ENCODE results near the gene KCNRG.
A peak's percentile ranks its signal among the peaks of the same experiment; 100 is the strongest.

The KCNRG gene

DNA sequence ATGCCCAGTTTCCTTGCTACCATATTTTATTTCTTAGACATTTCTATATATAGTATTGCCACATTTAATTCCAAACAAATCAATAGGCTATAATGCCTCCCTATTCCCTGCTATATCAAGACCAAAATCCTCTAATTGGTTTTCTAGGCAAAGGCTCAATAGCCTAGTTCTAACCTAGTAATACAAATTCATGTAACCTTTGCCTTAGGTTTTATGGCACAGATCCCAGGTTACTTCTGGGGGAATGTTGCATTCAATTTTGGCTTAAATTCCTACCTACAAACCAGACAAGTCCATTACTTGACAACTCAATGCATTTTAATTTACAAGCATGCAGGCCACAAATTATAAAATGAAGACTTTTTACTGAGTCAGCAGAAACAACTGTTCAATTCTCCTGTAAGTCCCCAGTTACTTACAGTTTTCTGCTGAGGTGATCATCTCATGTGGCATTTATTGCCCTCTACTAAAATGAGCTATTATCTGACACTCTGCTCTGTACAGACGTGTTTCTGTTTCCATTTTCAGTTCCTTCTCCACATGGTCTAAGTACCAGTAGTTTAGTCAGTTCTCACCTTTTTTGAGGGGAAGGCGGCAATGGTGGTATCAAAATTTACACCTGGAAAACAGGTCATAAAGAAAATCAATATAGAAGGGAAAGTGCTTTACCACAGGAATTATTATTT is 11.7 kb downstream of the KCNRG start:
- no peak for DNase-seq (ENCODE audit: low read depth)
- TF ChIP-seq, protein P1, sequence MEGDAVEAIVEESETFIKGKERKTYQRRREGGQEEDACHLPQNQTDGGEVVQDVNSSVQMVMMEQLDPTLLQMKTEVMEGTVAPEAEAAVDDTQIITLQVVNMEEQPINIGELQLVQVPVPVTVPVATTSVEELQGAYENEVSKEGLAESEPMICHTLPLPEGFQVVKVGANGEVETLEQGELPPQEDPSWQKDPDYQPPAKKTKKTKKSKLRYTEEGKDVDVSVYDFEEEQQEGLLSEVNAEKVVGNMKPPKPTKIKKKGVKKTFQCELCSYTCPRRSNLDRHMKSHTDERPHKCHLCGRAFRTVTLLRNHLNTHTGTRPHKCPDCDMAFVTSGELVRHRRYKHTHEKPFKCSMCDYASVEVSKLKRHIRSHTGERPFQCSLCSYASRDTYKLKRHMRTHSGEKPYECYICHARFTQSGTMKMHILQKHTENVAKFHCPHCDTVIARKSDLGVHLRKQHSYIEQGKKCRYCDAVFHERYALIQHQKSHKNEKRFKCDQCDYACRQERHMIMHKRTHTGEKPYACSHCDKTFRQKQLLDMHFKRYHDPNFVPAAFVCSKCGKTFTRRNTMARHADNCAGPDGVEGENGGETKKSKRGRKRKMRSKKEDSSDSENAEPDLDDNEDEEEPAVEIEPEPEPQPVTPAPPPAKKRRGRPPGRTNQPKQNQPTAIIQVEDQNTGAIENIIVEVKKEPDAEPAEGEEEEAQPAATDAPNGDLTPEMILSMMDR (conservative IDR thresholded peaks at IDR 0.05; ENCODE audit: low read depth, low read length) = no peak
- H3K4me3 ChIP-seq (ENCODE audit: low read depth, low read length) = no peak overlapping the region

DNA sequence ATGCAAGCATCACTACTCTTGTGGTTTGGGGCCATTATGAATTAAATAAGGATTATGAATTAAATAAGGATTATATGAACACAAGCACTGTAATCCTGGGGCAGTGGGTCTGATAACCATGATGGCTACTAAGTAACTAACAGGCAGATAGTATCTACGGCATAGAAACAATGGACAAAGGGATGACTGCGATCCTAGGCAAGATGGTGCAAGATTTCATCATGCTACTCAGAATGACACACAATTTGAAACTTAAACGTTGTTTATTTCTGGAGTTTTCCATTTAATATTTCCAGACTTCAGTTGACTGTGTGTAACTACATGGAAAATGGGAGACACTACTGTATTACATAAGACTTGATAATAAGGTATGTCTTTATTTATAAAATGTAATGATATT is 15.1 kb downstream of the KCNRG start:
- DNase-seq (ENCODE audit: low read depth) = no peak
- no peak overlapping the region for H3K4me3 ChIP-seq (ENCODE audit: low read depth, low read length)
- TF ChIP-seq, protein P1 (conservative IDR thresholded peaks at IDR 0.05; ENCODE audit: low read depth, low read length) = no peak

DNA sequence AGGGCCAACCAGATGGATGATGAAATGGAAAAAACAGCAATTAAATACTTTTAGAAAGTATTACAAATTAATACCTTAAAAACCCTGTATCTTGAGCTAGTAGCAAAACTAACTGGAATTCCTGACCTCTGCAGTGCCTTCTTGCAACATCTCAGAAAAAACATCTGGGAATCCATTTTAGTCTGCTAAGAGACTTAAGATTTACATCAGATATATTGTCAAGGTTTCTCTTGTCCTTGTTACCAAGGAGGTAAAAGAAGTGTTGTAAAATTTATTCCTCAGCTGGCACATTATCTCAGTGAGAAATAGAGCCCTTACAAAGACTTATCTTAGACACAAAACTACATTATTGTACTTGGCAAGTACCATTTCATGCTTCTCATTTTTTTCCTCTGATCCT is 18.5 kb downstream of the KCNRG start:
- TF ChIP-seq, protein P1 (conservative IDR thresholded peaks at IDR 0.05; ENCODE audit: low read depth, low read length) = no peak
- DNase-seq (ENCODE audit: low read depth) = peak; percentile 81
- no peak overlapping the region for H3K4me3 ChIP-seq (ENCODE audit: low read depth, low read length)

DNA sequence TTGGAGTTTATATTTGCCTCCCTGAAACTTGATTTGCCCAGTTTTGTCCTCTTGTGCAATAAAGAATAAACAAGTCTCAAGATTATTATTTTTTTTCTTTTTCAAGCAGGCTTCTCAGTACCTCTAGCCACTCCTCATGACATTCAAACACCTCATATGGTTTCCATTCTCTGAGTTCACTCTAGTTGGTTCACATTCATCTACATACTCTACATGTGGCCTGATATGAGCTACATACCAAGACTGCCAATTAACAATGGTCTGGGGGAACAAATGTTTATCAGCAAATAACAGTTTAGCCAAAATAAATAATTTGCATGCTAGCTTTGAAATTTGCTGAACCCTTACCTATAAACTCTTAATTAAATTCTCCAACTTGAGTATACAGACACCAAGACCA is 22.5 kb downstream of the KCNRG start:
- no peak overlapping the region for H3K4me3 ChIP-seq (ENCODE audit: low read depth, low read length)
- TF ChIP-seq, protein P1 (conservative IDR thresholded peaks at IDR 0.05; ENCODE audit: low read depth, low read length) = no peak
- no peak for DNase-seq (ENCODE audit: low read depth)

DNA sequence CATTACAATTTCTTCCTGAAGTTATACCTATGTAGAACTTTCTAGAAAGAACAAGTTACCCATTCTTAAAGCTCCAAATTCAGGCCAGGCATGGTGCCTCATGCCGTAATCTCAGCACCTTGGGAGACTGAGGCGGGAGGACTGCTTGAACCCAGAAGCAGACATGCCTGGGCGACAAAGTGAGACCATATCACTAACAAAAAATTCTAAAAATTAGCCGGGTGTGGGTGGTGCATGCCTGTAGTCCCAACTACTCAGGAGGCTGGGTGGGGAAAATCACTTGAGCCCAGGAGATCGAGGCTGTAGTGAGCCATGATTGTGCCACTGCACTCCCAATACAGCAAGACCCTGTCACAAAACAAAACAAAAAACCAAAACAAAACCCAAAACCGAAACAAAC is 23.0 kb downstream of the KCNRG start:
- no peak overlapping the region for H3K4me3 ChIP-seq (ENCODE audit: low read depth, low read length)
- no peak for DNase-seq (ENCODE audit: low read depth)
- TF ChIP-seq, protein P1 (conservative IDR thresholded peaks at IDR 0.05; ENCODE audit: low read depth, low read length) = no peak

DNA sequence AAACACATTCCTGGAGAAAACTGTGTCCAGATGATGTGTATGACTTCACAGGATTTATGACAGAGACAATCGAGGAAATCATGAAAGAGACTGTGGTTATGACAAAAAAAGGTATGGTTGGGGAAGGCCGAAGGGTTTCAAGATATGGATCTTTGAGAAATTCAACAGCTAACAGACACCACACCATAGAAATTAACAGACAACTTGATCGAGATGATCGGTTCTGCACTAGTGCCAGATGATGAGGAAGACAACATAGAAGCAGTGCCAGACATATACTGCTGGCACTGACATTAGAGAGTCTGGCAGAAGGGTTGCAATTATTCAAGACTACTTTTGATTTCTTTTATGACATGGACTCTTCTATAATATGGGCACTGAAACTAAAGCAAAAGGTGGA is 37.2 kb downstream of the KCNRG start:
- DNase-seq (ENCODE audit: low read depth) = no peak
- no peak overlapping the region for H3K4me3 ChIP-seq (ENCODE audit: low read depth, low read length)
- TF ChIP-seq, protein P1 (conservative IDR thresholded peaks at IDR 0.05; ENCODE audit: low read depth, low read length) = no peak

DNA sequence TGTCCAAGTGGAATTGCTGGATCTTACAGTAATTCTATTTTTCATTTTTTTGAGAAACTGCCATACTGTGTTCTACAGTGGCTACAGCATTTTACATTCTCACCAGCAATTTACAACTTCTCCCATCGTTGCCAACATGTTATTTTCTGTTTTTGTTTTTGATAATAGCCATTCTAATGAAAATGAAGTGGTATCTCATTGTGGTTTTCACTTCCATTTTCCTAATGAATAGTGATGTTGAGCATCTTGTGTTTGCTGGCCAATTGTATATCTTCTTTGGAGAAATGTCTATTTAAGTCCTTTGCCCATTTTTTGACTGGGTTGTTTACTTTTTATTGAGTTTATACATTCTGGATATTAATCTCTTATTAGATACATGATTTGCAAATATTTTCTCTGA is 38.6 kb downstream of the KCNRG start:
- TF ChIP-seq, protein P1 (conservative IDR thresholded peaks at IDR 0.05; ENCODE audit: low read depth, low read length) = no peak
- no peak for DNase-seq (ENCODE audit: low read depth)
- no peak overlapping the region for H3K4me3 ChIP-seq (ENCODE audit: low read depth, low read length)

Measured in choroid plexus epithelial cell (primary cell).